Small intestine (tissue), 7 donors: Measurements from ENCODE around the gene LDLRAD3. TPM values are rescaled to one million over a fixed set of nuclear protein-coding genes. Genes with fewer than 3 reads are reported as not detected.

Experiments used
- DNase-seq, 2 donors: peaks; one replicate each; pipeline versions ENCODE4 v3.0.0 to v3.0.0-alpha.2; 2013
- FAIRE-seq: peaks from 2 replicates; lab custom pipeline; 2012; peaks lifted over from hg19 to GRCh38; lab: Jason Lieb, UNC
- H3K27ac ChIP-seq, 3 donors: one replicate each; pipeline ENCODE4 v1.5.1; 2013; ENCODE audit warnings: low read length in 2 of 3, mild to moderate bottlenecking in 2 of 3, control low read depth in 1 of 3, inconsistent platforms in 1 of 3, low read depth in 1 of 3, moderate library complexity in 1 of 3
- H3K27me3 ChIP-seq, 3 donors: one replicate each; pipeline ENCODE4 v1.6.1; 2013; ENCODE audit warnings: low read length in 3 of 3, inconsistent platforms in 1 of 3; ENCODE audit not compliant: control insufficient read depth in 3 of 3, insufficient read depth in 3 of 3
- H3K36me3 ChIP-seq, 3 donors: one replicate each; pipeline ENCODE4 v1.6.1; 2013; ENCODE audit warnings: low read length in 3 of 3, inconsistent platforms in 1 of 3, low read depth in 1 of 3, mild to moderate bottlenecking in 1 of 3, moderate library complexity in 1 of 3; ENCODE audit not compliant: control insufficient read depth in 3 of 3, insufficient read depth in 2 of 3
- H3K4me1 ChIP-seq, 3 donors: one replicate each; pipeline ENCODE4 v1.6.1; 2013; ENCODE audit warnings: low read length in 2 of 3, inconsistent platforms in 1 of 3, low read depth in 1 of 3, mild to moderate bottlenecking in 1 of 3, moderate library complexity in 1 of 3; ENCODE audit not compliant: control insufficient read depth in 3 of 3, insufficient read depth in 2 of 3
- H3K4me3 ChIP-seq, 3 donors: one replicate each; pipeline ENCODE4 v1.5.1; 2013; ENCODE audit warnings: low read length in 3 of 3, control low read depth in 1 of 3, inconsistent platforms in 1 of 3, low read depth in 1 of 3, mild to moderate bottlenecking in 1 of 3, moderate library complexity in 1 of 3
- H3K9me3 ChIP-seq, 2 donors: one replicate each; pipeline ENCODE4 v1.6.1; 2013; ENCODE audit warnings: low read depth in 1 of 2, low read length in 1 of 2; ENCODE audit not compliant: control insufficient read depth in 2 of 2, insufficient read depth in 1 of 2
- WGBS, 3 donors: extraction: QIAGEN DNeasy Blood & Tissue Kit; methylation state at CpG; one replicate each; pipeline ENCODE4 v1.1.7; 2013; 5-methylcytosine and 5-hydroxymethylcytosine counted together
- polyA plus RNA-seq, 4 donors: library from polyadenylated mRNA; stranded (reverse) in 3 of 4; unstranded in 1 of 4; fragments of 200-250 nt in 3 of 4; fragments of 120-200 nt in 1 of 4; gene quantifications; one replicate each; pipeline versions ENCODE4 v1.2.1 to v1.2.3, GENCODE V29; 2013
- donor health status: healthy with polysubstance abuse.
- donor health status: control.
- donor health status: control.
- donor health status: Bipolar disorder and iron deficiency.
- donor health status: healthy.

LDLRAD3 gene
- polyA plus RNA-seq, 4 donors, result 0.22 to 6.9 (median 3.5) TPM

GRCh38 chr11:35967042-35967441 is 23.2 kb downstream of the LDLRAD3 start:
- Histone ChIP-seq H3K4me3 (no peak overlapping the region), H3K9me3 (no peaks in the 10 kb centered on the region), H3K27ac (no peak overlapping the region), H3K36me3 (no peaks in the 10 kb centered on the region), H3K27me3 (no peaks in the 10 kb centered on the region), H3K4me1 (peaks cover 0 to 8% (median 7%) of the 10 kb centered on the region in 3 donors)
- DNase-seq (no peak), FAIRE-seq (no peak)
- WGBS, 3 donors, result 88 to 98% (median 91%) methylated on average over 2 of the region's 2 CpGs

- H3K4me1 ChIP-seq, result peaks cover 0 to 8% (median 7%) of the 10 kb centered on the region in 3 donors
- no peaks in the 10 kb centered on the region for H3K36me3 ChIP-seq
- DNase-seq (no peak), FAIRE-seq (no peak)
- H3K27ac ChIP-seq, result peak overlapping the region in 1 of 3 donors; percentile 1
- 76 to 88% (median 84%) methylated on average over 10 of the region's 10 CpGs for WGBS, 3 donors
- no peaks in the 10 kb centered on the region for H3K9me3 ChIP-seq
- no peak overlapping the region for H3K4me3 ChIP-seq
- H3K27me3 ChIP-seq, result no peaks in the 10 kb centered on the region
Observed at GRCh38 chr11:35968386-35969088, 24.7 kb downstream of the LDLRAD3 start.

- peak; percentile 26 to 40 for DNase-seq
- Histone ChIP-seq H3K27me3 (no peaks in the 10 kb centered on the region), H3K9me3 (peaks cover 0 to 3% of the 10 kb centered on the region in 2 donors), H3K4me1 (peaks cover 0 to 8% (median 7%) of the 10 kb centered on the region in 3 donors), H3K27ac (peak overlapping the region in 1 of 3 donors; percentile 24), H3K4me3 (no peak overlapping the region), H3K36me3 (no peaks in the 10 kb centered on the region)
- WGBS, 3 donors, result 37 to 53% (median 45%) methylated on average over 10 of the region's 10 CpGs
- FAIRE-seq, result no peak
Observed at GRCh38 chr11:35969089-35970042, 25.5 kb downstream of the LDLRAD3 start.

- no peaks in the 10 kb centered on the region for H3K36me3 ChIP-seq
- no peak overlapping the region for H3K4me3 ChIP-seq
- DNase-seq (no peak), FAIRE-seq (no peak)
- H3K27me3 ChIP-seq, result no peaks in the 10 kb centered on the region
- H3K27ac ChIP-seq, result no peak overlapping the region
- WGBS, 3 donors, result 80 to 91% (median 86%) methylated on average over 3 of the region's 3 CpGs
- peaks cover 0 to 8% of the 10 kb centered on the region in 2 donors for H3K9me3 ChIP-seq
- H3K4me1 ChIP-seq, result peaks cover 0 to 8% (median 7%) of the 10 kb centered on the region in 3 donors
Observed at GRCh38 chr11:35970445-35970844, 26.6 kb downstream of the LDLRAD3 start.

- Histone ChIP-seq H3K27ac (no peak overlapping the region), H3K4me3 (no peak overlapping the region), H3K4me1 (peaks cover 0 to 8% (median 7%) of the 10 kb centered on the region in 3 donors), H3K9me3 (peaks cover 0 to 8% of the 10 kb centered on the region in 2 donors), H3K36me3 (no peaks in the 10 kb centered on the region), H3K27me3 (no peaks in the 10 kb centered on the region)
- WGBS, 3 donors, result 81 to 92% (median 83%) methylated on average over 5 of the region's 5 CpGs
- no peak for FAIRE-seq
- DNase-seq, result no peak
Observed at GRCh38 chr11:35971841-35972422, 28.1 kb downstream of the LDLRAD3 start.

GRCh38 chr11:35974882-35975589 is 31.2 kb downstream of the LDLRAD3 start:
- H3K36me3 ChIP-seq, result no peaks in the 10 kb centered on the region
- no peaks in the 10 kb centered on the region for H3K27me3 ChIP-seq
- WGBS, 3 donors, result 73 to 91% (median 77%) methylated on average over 3 of the region's 3 CpGs
- FAIRE-seq, result no peak
- H3K4me3 ChIP-seq, result no peak overlapping the region
- no peak for DNase-seq
- H3K27ac ChIP-seq, result no peak overlapping the region
- no peaks in the 10 kb centered on the region for H3K4me1 ChIP-seq
- H3K9me3 ChIP-seq, result peaks cover 0 to 8% of the 10 kb centered on the region in 2 donors

GRCh38 chr11:35976434-35976833 is 32.6 kb downstream of the LDLRAD3 start:
- DNase-seq (no peak), FAIRE-seq (no peak)
- no peak overlapping the region for H3K4me3 ChIP-seq
- 92 to 93% (median 92%) methylated on average over 6 of the region's 6 CpGs for WGBS, 3 donors
- no peak overlapping the region for H3K27ac ChIP-seq
- peaks cover 0 to 3% (median 0%) of the 10 kb centered on the region in 3 donors for H3K4me1 ChIP-seq
- peaks cover 0 to 8% of the 10 kb centered on the region in 2 donors for H3K9me3 ChIP-seq
- H3K27me3 ChIP-seq, result no peaks in the 10 kb centered on the region
- H3K36me3 ChIP-seq, result no peaks in the 10 kb centered on the region
